Stimulated activated CD4-positive, alpha-beta T cell treated with anti-CD3 and anti-CD28 coated beads, Interleukin-15, amount 100 ng/mL, for 48 hours (primary cell): ENCODE data around the gene IL1RAP.
A peak's percentile ranks its signal among the peaks of the same experiment; 100 is the strongest.

Experiments
- DNase-seq, 2 donors: peaks; one replicate each; pipeline ENCODE4 v3.0.0-alpha.2; 2020; ENCODE audit warnings: low read depth in 2 of 2

The IL1RAP gene

GRCh38 chr3:190542846-190543245 is 29.0 kb downstream of the IL1RAP start:
- no peak for DNase-seq

DNA sequence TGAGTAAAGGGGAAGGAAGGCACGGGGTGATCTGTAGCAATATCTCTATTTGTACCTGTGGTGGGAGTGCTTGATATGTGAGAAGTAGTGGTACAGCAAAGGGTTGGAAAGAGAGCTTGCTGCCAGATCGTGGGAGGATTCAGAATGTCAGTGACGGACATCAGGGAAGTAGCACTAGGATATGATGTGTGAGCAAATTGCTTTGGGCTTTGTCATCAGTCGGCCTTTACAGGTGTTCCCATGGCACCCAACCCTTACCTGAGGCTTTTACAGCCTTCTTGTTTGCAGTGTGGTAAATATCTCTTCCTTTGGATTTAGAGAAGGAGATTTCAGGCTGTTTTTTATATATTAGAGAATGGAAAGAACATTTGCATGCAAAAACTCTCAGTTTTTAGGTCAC is 29.8 kb downstream of the IL1RAP start:
- no peak for DNase-seq

- DNase-seq, result no peak
Measured at GRCh38 chr3:190545191-190545590, 31.3 kb downstream of the IL1RAP start.

DNA sequence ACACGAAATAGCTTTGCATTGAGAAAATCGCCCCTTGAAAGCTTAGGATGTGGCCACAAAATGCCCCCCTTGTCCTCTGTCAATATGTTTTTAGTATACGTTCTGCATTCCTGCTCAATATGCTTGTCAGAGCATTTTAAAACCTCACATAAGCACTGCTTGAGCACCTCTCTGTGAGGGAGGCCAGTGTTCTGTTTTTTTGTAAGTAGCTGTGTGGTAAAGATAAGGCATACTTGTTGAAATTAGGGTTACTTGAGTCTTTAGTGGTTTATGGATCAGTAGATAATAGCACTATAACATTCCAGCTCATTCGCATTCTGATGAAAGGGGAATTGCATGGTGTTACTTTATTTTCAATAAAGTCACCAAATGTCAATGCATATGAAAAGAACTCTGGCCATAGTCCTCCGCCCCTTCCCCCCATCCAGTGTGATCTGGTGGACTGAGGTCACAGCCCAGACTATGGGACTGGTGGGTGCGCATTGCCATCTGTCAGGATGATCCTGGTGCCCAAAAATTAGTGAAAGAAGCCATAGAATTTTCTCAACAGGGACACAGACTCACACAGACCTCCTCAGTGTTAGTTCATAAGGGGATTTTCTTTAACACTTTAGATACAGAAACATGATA is 33.1 kb downstream of the IL1RAP start:
- no peak for DNase-seq

DNA sequence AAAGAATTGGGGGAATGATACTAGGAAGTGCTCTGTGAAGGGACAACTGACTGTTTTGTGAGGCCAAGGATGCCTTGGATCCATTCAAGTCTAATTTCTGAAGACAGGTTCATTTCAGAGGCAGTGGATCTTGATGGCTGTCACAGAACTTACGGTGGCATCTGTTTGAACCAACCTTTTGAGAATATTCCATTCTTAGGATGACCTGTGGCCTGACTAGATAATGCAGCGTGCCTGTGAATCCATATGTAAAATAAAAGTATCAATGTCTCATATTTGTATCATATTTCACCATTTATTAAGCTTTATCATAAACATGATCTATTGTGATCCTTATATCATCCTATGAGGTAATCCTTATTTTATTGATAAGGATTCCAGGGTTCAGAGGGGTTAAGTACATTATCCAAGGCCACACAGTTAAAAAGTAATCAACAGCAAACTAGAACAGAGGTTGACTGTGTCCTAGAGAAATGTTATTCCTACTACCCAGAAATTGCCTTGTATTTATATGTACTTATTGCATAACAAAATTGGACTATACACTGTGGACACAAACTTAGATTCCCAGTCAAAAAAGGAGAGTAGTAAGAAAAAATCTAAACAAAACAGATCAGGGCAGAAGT is 34.3 kb downstream of the IL1RAP start:
- no peak for DNase-seq

GRCh38 chr3:190552021-190552420 is 38.1 kb downstream of the IL1RAP start:
- no peak for DNase-seq

GRCh38 chr3:190552969-190553759 is 39.3 kb downstream of the IL1RAP start:
- DNase-seq, result no peak

GRCh38 chr3:190554197-190554596 is 40.3 kb downstream of the IL1RAP start:
- no peak for DNase-seq

- no peak for DNase-seq
Measured at GRCh38 chr3:190556351-190556750, 42.5 kb downstream of the IL1RAP start.

- no peak for DNase-seq
Measured at GRCh38 chr3:190557296-190557695, 43.4 kb downstream of the IL1RAP start.

DNA sequence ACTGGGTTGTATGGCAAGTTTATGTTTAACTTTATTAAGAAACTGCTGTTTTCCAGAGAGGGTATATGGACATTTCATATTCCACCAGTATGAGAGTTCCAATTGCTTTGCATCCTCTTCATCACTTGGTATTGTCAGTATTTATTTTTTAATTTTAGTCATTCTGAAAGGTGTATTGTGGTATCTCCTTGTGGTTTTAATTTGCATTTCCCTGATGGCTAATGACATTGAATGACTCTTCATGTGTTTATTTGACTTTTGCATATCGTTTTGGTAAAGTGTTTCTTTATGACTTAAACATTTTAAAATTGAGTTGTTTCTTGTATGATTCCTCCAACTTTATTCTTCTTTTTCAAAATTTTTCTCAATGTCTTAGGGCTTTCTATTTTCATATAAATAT is 44.4 kb downstream of the IL1RAP start:
- DNase-seq, result no peak

DNA sequence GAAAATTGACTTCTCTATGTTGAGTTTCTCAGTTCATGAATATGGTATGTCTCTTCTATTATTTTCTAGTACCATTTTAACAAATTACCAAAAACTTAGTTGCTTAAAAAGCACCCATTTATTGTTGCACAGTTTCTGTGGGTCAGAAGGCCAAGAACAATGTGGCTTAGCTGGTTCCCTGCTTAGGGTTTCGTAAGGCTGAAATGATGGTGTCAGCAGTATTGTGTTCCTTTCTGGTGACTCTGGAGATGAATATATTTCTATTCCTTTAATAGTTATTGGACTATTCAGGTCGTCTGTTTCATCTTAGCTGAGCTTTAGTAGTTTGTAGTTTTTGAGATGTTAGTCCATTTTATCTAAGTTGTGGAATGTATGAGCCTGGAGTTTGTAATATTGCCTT is 44.9 kb downstream of the IL1RAP start:
- no peak for DNase-seq

DNA sequence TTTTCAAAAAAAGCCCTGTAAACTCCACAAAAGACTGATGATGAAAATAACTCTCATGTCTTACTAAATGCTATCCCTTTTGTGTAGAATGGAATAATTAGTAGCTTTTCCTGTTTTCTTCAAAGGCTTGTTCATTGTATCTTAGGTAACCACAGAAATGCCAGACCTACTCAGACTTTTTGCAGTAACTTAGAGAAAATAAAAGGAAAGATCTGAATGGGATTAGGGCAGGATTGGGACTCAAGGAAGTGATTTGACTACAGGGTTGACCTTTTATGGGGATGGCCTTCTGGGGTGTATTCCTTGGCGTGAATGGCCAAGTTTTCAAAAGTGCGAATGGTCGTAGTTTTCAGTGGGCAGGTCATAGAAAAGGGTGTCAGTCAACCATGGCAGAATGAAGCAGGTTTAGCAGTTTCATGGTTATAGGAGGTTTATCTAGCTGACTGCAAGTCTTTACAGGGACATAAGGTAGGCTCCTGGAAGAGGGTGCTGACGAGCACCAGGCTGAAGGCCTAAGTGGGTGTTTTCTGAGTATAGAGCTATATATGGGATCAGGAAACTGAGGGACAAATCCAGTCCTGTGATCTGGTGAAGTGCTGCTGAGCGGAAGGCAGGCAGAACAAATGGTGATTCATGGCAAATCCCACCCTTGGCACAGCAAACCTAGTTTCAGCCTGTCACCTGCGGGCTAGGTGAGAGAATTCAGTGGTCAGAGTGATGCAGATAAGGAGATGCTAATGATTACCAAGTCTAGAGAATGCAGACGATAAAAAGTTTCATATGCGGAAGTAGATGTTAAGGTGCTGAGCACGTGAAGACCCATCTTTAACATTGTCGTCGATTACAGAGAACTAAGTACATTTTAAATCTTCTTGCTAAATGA is 46.4 kb downstream of the IL1RAP start:
- no peak for DNase-seq

GRCh38 chr3:190562866-190563510 is 49.1 kb downstream of the IL1RAP start:
- no peak for DNase-seq

DNA sequence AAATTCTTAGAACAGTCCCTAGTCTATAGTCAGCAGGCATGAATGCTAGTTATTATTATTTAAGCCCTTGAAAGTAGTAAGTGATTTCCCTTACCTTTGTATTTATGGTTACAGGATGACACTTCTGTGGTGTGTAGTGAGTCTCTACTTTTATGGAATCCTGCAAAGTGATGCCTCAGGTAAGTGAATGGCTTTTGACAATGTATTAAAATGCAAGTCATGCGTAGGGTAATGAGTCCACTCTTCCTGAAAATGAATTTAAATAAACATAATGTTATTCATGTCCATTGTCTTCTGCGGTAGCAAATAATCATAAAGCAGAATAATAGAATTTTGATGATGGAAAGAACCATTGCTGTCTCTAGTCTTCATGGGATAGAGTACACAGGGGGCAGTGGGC is 50.3 kb downstream of the IL1RAP start:
- DNase-seq, result no peak

DNA sequence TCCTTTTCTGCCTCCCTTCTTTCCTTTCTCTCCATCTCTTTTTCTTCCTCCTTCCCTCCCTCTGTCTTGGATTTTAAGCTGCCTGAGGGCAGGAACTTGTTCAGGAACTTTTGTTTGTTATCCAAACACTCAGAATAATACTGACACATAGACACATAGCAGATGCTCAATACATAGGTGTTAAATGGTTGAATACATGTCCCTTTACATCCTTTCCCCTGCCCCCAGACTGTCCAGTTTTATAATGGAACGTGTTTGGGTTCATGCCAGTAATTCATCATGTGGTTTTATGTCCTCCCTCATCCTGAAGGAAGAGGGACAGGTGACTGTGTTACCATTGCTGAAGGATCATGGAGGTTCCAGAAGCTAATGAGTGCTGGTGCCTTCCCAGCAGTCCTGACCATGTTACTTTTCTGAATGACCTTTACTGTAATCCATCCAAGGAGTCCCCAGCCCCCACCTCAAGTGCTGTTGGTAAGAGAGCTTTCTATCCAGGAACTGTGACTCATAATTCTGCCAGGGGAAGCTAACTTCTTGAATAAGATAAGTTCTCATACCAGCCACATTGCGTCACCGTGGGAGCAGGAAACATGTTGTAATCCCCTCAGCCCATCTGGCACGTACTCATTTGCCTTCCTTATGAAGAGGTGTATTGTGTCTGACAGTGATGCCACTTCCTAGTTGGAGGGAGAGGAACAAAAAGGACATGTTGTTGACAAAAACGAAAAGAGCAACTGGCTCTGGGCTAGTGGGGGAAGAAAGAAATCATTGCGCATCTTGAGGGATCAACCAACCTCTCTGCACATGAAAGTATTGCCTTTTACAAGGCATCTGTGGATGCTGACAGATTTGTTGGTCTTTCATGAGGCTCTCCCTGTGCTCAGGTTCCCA is 52.4 kb downstream of the IL1RAP start:
- DNase-seq, result peak; percentile 78 to 81

DNA sequence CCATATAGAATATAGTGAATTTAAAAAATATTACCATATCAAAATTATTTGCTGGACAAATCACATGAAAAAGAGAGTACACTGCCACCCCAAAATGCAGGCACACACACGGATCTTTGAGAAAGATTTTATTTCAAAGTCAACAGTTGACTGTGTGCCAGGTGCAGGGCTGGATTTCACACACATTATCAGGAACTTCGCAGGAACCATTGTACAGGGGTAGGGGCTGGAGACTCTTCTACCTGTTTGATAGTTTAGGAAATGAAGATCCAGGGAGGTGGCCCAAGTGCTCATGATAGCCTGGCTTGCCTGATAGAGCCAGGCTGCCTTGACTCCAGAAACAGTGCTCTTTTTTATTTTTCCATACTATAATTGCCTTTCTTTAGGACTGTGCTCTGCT is 54.2 kb downstream of the IL1RAP start:
- no peak for DNase-seq

GRCh38 chr3:190574473-190574872 is 60.6 kb downstream of the IL1RAP start:
- DNase-seq, result no peak

DNA sequence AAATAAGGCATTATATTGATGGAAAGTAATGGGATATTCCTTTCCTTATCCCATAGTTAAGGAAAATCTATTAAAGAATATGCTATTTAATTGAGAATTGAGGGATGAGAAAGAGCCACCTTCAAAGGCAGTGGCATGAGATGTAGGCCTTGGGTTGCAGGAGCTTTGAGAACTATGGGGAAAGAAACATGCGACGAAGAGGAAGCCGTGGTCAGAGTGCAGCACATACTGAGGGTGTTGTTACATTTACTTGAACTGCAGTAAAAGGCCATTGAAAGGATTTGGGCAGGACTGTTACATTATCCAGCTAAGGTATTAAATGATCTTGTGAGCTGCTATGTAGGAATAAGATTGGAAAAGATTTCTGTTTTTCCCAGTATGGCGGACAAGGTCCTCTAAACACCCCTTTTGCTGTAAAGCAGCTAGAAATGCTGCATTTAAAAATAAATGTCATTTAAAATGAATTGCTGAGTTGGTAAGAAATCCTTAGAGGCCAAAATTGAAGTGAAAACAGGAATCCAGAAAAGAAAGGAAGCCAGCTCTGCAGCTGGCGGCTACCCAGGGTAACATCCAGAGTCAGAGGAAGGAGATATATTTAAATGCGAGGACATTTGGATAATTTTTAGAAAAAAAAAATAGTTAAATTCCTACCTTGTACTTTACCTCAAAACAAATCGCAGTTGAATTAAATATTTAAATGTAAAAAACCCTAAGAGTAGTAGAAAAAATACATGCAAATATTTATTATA is 61.7 kb downstream of the IL1RAP start:
- no peak for DNase-seq

DNA sequence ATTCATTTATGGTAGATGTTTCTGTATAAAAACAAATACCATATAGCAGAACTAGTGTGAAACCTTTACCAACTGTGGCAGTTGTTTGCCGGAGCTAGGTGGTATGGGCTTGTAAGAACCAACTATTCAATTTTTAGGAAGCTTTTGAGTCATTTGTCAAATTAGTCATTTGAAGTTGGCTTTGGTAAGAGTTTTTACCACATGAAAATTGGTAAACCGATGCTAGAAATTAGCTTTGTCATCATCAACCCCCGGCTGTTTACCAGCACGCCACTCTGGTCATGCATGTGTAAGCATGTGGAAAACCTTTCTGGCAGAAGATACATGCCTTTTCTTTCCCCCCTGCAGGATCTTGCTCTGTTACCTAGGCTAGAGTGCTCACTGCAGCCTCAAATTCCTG is 63.3 kb downstream of the IL1RAP start:
- no peak for DNase-seq
